ENCODE results near the gene RBM4. TPM values are rescaled to one million over a fixed set of nuclear protein-coding genes. Genes with fewer than 3 reads are reported as not detected.

Gene RBM4
- polyA plus RNA-seq, 3 donors from 2014 or later: 251 to 308 (median 255) TPM

DNA sequence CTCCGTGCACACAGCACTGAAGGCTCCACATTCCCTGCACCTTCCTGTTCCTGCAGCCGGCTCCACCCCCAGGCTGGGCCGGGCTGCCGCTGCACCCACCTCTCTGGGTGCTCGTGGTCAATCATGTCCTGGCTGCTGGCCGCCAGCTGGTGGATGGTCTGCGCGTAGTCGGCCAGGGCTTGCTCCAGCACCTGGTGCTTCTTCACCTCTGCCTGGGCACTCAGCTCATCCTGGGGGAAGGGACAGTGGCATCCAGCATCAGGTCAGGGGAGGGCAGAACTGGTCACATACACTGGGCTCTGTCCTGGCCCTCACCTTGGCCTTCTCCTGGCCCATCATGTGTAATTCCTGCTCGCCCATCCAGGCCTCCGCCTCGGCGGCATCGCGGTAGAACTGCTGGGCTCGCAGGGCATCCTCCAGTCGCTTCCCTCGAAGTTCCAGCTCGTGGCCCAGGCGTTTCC is 54.4 kb downstream of the RBM4 start:
- Mint-ChIP-seq H3K4me1 (peaks cover 0 to 1% of the 10 kb centered on the region in 2 donors), H3K4me3 (no peak overlapping the region), H3K36me3 (no peaks in the 10 kb centered on the region), H3K27me3 (ENCODE audit: low read depth in 3 of 3) (no peaks in the 10 kb centered on the region), H3K9me3 (peaks cover 0 to 1% (median 0%) of the 10 kb centered on the region in 6 donors), H3K27ac (no peak overlapping the region)
- DNase-seq: no peak

GRCh38 chr11:66693356-66694055 is 55.0 kb downstream of the RBM4 start:
- Mint-ChIP-seq H3K9me3 (peaks cover 0 to 1% (median 0%) of the 10 kb centered on the region in 6 donors), H3K4me1 (peaks cover 0 to 1% of the 10 kb centered on the region in 2 donors), H3K36me3 (no peaks in the 10 kb centered on the region), H3K27me3 (ENCODE audit: low read depth in 3 of 3) (no peaks in the 10 kb centered on the region), H3K4me3 (no peak overlapping the region), H3K27ac (no peak overlapping the region)
- no peak for DNase-seq

- H3K4me3 Mint-ChIP-seq: no peak overlapping the region
- no peak for DNase-seq
- no peaks in the 10 kb centered on the region for H3K36me3 Mint-ChIP-seq
- H3K27ac Mint-ChIP-seq: no peak overlapping the region
- no peaks in the 10 kb centered on the region for H3K27me3 Mint-ChIP-seq (ENCODE audit: low read depth in 3 of 3)
- peaks cover 0 to 1% of the 10 kb centered on the region in 2 donors for H3K4me1 Mint-ChIP-seq
- H3K9me3 Mint-ChIP-seq: peaks cover 0 to 1% (median 0%) of the 10 kb centered on the region in 6 donors
Observed at GRCh38 chr11:66694056-66694410, 55.5 kb downstream of the RBM4 start.

- peaks cover 0 to 1% (median 0%) of the 10 kb centered on the region in 6 donors for H3K9me3 Mint-ChIP-seq
- H3K27me3 Mint-ChIP-seq (ENCODE audit: low read depth in 3 of 3): no peaks in the 10 kb centered on the region
- no peak overlapping the region for H3K27ac Mint-ChIP-seq
- H3K4me3 Mint-ChIP-seq: no peak overlapping the region
- peaks cover 0 to 1% of the 10 kb centered on the region in 2 donors for H3K4me1 Mint-ChIP-seq
- DNase-seq: peak; percentile 63 to 74 (median 67)
- no peaks in the 10 kb centered on the region for H3K36me3 Mint-ChIP-seq
Observed at GRCh38 chr11:66694732-66695207, 56.3 kb downstream of the RBM4 start.

Other genes starting within 250 kb of the RBM4 start
- not detected for gene NPAS4, start 217.7 kb upstream of the RBM4 start, polyA plus RNA-seq
- gene MRPL11, start 199.9 kb upstream of the RBM4 start, polyA plus RNA-seq: 100 to 1,000 TPM in 1 of 3 donors, 10 to 100 TPM in 2; 53.6 to 118 (median 88.6) TPM
- 1 to 10 TPM; 1.6 to 3.2 (median 1.7) TPM for gene PELI3, start 171.8 kb upstream of the RBM4 start, polyA plus RNA-seq
- gene DPP3, start 158.3 kb upstream of the RBM4 start, polyA plus RNA-seq: 10 to 100 TPM; 44.5 to 54.2 (median 47.6) TPM
- gene BBS1, start 128.1 kb upstream of the RBM4 start, polyA plus RNA-seq: 1 to 10 TPM; 5.3 to 8.3 (median 6.2) TPM
- gene ZDHHC24, start 92.7 kb upstream of the RBM4 start, polyA plus RNA-seq: 10 to 100 TPM; 19.8 to 28.0 (median 24.7) TPM
- gene ACTN3, start 91.8 kb upstream of the RBM4 start, polyA plus RNA-seq: under 1 TPM in 1 of 3 donors, not detected in 2; 0.07 TPM
- 10 to 100 TPM; 24.2 to 56.7 (median 48.8) TPM for gene CTSF, start 70.1 kb upstream of the RBM4 start, polyA plus RNA-seq
- gene CCDC87, start 45.6 kb upstream of the RBM4 start, polyA plus RNA-seq: not detected
- gene CCS, start 45.5 kb upstream of the RBM4 start, polyA plus RNA-seq: 10 to 100 TPM; 34.3 to 52.8 (median 41.7) TPM
- gene RBM14, start 22.1 kb upstream of the RBM4 start, polyA plus RNA-seq: 10 to 100 TPM; 51.7 to 96.6 (median 73.2) TPM
- 10 to 100 TPM in 2 of 3 donors, 1 to 10 TPM in 1; 8.6 to 24.6 (median 16.0) TPM for gene RBM4B, start 39.2 kb downstream of the RBM4 start, polyA plus RNA-seq
- not detected for gene SPTBN2, start 90.5 kb downstream of the RBM4 start, polyA plus RNA-seq
- gene RCE1, start 204.7 kb downstream of the RBM4 start, polyA plus RNA-seq: 10 to 100 TPM; 19.5 to 29.1 (median 27.5) TPM
- under 1 TPM in 2 of 3 donors, not detected in 1; 0.12 to 0.16 TPM for gene LRFN4, start 218.4 kb downstream of the RBM4 start, polyA plus RNA-seq

Measured in immature natural killer cell (primary cell).